Testis (tissue), 2 donors: Measurements from ENCODE around the gene TRIP4.

ENCODE experiments used
- CTCF ChIP-seq, 3 experiments: fragments of 450-650 bp in 2 of 3; fragments of 200-600 bp in 1 of 3; sonication (generic) in 1 of 3; IDR thresholded peaks; one replicate each; pipeline ENCODE4 v1.5.1; 2016 to 2019; ENCODE audit warnings: antibody characterized with exemption in 3 of 3, mild to moderate bottlenecking in 2 of 3, moderate library complexity in 1 of 3
- POLR2A ChIP-seq: fragments of 450-650 bp; IDR thresholded peaks from one replicate; pipeline ENCODE4 v1.6.1; 2017; ENCODE audit warnings: antibody characterized with exemption, mild to moderate bottlenecking, moderate library complexity

GRCh38 chr15:64454282-64454681, 66.6 kb downstream of the TRIP4 start:
- TF ChIP-seq CTCF (IDR thresholded peaks at IDR 0.05) (no peak), POLR2A (no peak)
